IMR-90 (cell line): Measurements from ENCODE around the gene MARCHF2.

Experiments
- CEBPB ChIP-seq: IDR thresholded peaks from 2 replicates; pipeline ENCODE4 v1.6.1; 2012; ENCODE audit warnings: low read depth, low read length, improper control_type of control experiment
- CTCF ChIP-seq: conservative IDR thresholded peaks from 2 replicates; pipeline ENCODE4 v1.5.1; 2012; ENCODE audit warnings: mild to moderate bottlenecking, low read depth, low read length, improper control_type of control experiment
- MAFK ChIP-seq: IDR thresholded peaks from 2 replicates; pipeline ENCODE4 v1.6.1; 2012; ENCODE audit warnings: low read depth, low read length, improper control_type of control experiment
- MAZ ChIP-seq: IDR thresholded peaks from 2 replicates; pipeline ENCODE4 v1.6.1; 2012; ENCODE audit warnings: low read depth, mild to moderate bottlenecking, low read length, improper control_type of control experiment, moderate library complexity, borderline replicate concordance
- NFE2L2 ChIP-seq: fragments of 150-350 bp; IDR thresholded peaks from 2 replicates; pipeline ENCODE4 v1.6.1; 2016; ENCODE audit warnings: low read depth, mild to moderate bottlenecking, low read length
- POLR2A ChIP-seq: IDR thresholded peaks from 2 replicates; pipeline ENCODE4 v1.6.1; 2012; ENCODE audit warnings: mild to moderate bottlenecking, low read depth, low read length
- RFX5 ChIP-seq: IDR thresholded peaks from 2 replicates; pipeline ENCODE4 v1.8.0; 2012; ENCODE audit warnings: low read depth, mild to moderate bottlenecking, low read length, moderate library complexity
- USF2 ChIP-seq: fragments of 150-350 bp; IDR thresholded peaks from 2 replicates; pipeline ENCODE4 v1.6.1; 2017; ENCODE audit warnings: mild to moderate bottlenecking, antibody characterized with exemption, low read length, low read depth

GRCh38 chr19:8398311-8398771 is 14.8 kb upstream of the MARCHF2 start:
- no peak for TF ChIP-seq CTCF
- TF ChIP-seq RFX5: no peak
- TF ChIP-seq MAZ: no peak
- no peak for TF ChIP-seq USF2
- TF ChIP-seq NFE2L2: no peak
- no peak for TF ChIP-seq POLR2A
- no peak for TF ChIP-seq MAFK
- no peak for TF ChIP-seq CEBPB
